NCI-H187 treated with DMSO at 0.1 percent for 48 hours (cell line): ENCODE measurements around the gene GIN1.
"Not testable (repeated sequence)": the region's sequence is repeated elsewhere in the genome, so short reads cannot be mapped to it uniquely, and the experiment has no call there.

ENCODE experiments used
- DNase-seq: peaks from one replicate; lab custom pipeline; 2025; lab: John Stamatoyannopoulos, UW

Gene GIN1

DNA sequence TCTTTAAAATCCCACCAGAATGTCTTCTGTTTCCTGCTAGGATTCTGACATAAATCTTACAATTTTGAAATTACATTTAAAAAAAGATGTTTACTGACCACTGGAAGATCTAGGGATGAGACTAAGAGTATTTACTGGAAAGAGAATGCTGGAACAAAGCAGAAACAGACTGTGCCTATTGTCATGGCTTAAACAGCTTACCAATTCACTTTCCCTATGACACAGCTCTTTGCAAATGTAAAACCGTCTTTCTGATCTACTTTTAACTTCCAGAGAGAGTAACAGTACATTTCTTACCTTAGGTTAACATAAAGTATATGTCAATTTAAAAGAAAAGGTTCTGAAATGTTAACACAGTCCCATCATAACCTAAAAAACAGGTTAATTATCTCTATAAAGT is 10.7 kb downstream of the GIN1 start:
- no peak for DNase-seq

DNA sequence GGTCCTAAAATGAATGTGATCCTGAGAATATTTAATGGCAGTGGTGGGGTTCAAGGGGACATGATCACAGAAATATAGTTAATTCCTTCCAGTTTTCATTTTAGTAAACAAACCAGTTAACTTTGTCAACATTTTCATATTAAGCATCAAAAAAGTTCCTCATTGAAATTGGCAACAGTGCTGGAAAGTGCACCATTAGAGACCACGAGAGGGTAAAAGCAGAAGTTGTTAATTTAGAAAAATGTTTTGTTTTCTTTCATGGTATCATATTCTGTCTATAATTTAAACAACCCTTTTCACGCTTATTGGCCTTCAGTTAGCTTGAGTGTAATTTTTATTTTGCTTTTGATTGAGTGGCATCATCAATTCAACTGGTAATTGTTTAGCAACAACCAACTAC is 11.9 kb downstream of the GIN1 start:
- DNase-seq = no peak

DNA sequence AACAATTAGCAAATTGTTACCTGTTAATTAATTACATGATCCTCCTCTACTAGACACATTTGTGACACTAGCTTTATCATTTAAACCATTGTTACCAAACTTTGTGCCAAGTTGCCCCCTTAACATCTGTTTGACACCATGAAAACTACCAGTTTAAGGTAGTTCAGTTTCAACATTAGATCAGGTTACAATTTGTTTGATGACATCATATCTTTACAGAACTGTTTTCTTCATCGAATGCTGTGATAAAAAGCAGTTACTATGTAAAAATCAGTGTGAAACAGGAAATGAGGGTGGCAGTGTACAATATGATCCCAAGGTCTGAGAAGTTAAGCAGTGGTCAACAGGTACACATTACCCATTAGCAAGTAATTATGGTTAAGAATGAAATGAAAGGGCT is 17.7 kb downstream of the GIN1 start:
- DNase-seq = no peak

- DNase-seq = no peak
Measured at GRCh38 chr5:103101079-103101750, 18.7 kb downstream of the GIN1 start.

DNA sequence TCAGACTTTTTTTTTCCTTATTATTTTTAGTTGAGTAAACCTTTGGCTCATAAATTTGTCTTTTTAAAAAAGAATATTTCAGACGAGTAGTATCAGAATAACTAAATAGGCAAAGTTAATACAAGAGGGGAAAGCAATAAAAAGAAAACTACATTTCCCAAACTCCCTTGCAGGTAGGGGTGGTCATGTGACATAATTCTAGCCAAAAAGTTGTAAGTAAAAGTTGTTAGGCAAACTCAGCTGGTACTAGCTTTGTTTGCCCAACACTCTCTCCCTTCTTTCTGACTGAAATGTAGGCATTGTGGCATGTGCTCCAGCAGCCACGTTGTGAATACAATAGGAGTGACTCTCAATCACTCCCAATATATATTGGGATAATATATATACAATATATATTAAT is 20.9 kb downstream of the GIN1 start:
- DNase-seq = no peak

- DNase-seq = no peak
Measured at GRCh38 chr5:103094737-103095136, 25.2 kb downstream of the GIN1 start.

DNA sequence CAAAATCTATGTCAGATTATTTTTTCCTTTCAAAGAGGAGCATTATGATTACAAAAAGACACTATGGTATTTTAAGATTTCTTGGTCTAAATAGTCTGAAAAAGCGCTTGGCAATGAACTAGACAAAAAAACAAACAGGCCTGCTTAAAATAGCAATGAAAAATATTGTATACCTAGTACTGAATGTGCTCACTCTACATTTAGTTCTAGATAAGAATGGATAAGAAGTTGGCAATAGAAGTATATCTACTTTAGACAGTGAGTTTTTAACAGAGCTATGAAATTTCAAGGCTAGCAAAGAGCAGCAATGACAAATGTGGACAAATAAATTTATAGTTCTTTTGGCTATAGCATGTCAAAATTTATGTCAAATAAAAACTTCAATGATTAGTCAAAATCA is 26.2 kb downstream of the GIN1 start:
- DNase-seq = no peak

- no peak for DNase-seq
Measured at GRCh38 chr5:103092676-103093075, 27.3 kb downstream of the GIN1 start.

DNA sequence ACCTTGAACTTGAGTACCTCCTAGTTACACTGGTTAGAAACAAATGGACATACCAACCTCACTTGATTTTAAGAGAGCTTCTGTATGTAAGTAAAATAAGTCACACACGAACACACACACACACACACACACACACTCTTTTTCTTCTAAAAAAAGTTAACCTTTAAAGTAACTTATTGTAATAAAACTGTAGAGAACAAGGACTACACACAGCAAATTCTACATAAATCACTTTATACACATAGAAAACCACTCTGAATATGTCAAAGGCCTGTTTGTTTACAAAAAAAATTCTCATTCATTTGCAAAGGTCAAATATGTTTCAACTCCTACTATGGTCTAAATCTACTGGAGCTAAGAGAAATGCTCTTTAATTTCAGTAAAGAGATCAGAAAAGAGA is 29.1 kb downstream of the GIN1 start:
- no peak for DNase-seq

DNA sequence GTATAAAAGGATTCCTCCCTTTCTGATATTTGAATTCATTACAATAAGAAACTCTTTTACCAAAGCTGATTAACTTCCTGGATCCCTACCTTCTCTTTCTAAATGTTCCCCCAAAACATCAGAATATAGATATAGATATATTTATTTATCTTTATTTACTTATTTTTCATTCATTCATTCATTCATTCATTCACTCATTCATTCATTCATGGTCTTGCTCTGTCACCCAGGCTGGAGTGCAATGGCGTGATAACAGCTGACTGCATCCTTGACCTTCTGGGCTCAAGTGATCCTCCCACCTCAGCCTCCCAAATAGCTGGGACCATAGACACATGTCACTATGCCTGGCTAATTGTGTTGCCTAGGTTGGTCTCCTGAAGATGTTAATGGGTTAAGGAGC is 30.7 kb downstream of the GIN1 start:
- DNase-seq = no peak

GRCh38 chr5:103086547-103086946 is 33.4 kb downstream of the GIN1 start:
- DNase-seq = no peak

- DNase-seq = no peak
Measured at GRCh38 chr5:103079796-103080195, 40.1 kb downstream of the GIN1 start.

- no peak for DNase-seq
Measured at GRCh38 chr5:103075442-103075841, 44.5 kb downstream of the GIN1 start.

- not testable (repeated sequence) for DNase-seq
Measured at GRCh38 chr5:103073500-103073899, 46.4 kb downstream of the GIN1 start.

DNA sequence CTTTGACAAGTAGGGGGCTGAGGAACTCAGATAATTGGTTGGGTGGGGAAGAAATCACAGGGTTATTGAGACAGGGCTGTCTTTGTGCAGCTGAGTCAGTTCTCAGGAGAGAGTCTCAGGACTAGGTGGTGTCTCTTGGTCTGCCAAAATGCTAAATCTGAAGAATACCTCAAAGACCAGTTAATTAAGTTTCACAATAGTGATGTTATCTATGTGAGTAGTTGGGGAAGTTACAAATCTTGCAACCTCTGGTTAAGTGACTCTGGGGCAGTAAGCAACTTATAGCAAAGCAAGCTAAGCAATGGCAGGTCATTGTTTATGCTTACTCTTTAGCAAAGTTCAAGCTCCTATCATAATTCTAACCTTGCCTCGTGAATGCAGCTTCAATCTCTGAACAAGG is 53.6 kb downstream of the GIN1 start:
- DNase-seq = no peak

- no peak for DNase-seq
Measured at GRCh38 chr5:103060424-103060954, 59.4 kb downstream of the GIN1 start.

DNA sequence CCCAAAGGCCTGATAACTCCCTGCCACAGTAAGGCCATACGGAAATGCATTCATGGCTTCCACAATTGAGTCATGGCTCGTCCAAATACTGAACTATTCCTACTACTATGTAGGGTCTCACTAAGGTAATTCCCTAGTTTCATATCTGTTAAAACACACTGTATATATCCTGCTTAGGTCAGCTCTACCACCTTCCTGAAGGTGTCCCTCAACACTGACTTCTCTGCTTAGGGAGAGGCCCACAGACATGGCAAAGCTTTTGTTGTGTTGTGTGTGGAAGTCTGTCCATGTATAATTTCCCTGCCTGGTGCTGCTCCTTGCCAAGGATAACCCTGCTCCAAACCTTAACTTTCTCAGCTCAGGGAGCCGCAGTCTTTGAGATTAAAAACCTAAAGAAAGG is 60.4 kb downstream of the GIN1 start:
- no peak for DNase-seq

DNA sequence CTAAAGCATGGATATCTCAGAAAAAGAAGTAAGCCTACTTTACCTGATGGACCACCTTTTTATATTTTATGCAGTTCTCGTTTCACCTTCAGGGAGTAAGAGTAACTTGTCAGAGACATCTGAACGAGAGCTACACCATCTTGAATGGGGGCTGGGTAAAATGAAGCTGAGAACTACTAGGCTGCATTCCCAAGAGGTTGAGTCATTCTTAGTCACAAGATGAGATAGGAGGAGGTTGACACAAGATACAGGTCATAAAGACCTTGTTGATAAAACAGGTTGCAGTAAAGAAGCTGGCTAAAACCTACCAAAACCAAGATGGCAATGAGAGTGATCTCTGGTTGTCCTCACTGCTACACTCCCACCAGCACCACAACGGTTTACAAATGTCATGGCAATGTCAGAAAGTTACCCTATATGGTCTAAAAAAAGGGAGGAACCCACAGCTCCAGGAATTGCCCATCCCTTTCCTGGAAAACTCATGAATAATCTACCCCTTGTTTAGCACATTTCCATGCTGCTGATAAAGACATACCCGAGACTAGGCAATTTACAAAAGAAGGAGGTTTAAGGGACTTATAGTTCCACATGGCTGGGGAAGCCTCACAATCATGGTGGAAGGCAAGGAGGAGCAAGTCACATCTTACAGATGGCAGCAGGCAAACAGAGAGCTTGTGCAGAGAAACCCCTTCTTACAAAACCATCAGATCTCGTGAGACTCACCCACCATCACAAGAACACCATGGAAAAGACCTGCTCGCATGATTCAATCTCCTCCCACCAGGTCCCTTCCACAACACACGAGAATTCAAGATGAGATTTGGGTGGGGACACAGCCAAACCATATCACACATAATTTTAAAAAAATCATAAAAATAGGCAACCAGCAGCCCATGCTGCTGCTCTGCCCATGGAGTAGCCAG is 62.5 kb downstream of the GIN1 start:
- no peak for DNase-seq

- not testable (repeated sequence) for DNase-seq
Measured at GRCh38 chr5:103046706-103047105, 73.2 kb downstream of the GIN1 start.

DNA sequence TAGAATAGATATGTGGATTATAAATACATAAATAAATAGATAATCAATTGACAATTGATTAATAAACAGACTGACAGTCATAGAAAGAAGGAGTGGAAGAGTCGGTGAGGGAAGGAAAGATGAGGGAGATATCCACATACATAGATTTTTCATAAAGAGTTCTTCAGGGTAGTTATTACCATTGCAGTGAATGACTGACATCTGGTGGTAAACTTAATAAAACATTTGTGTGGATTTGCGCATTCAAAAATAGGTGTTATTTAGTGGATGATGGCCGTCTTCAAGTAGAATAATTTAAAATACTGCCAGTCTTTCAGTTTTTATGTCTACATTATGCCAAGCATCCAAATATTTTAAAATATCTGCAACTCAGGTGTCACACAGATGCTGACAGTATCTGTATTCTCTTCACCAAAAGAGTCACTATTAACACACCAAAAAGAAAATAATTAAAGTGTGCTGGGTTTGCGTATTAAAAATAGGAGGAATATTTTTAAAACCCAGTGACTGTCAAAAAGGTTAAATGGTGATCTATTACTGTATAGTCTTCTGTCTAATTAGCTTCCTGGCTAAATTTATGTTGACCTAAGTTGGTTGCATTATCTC is 78.8 kb downstream of the GIN1 start:
- DNase-seq = no peak

GRCh38 chr5:103037673-103038455 is 82.1 kb downstream of the GIN1 start:
- no peak for DNase-seq

GRCh38 chr5:103036601-103037000 is 83.3 kb downstream of the GIN1 start:
- DNase-seq = no peak
